Right lobe of liver (tissue), 6 donors: ENCODE measurements around the gene DYNC1I1. TPM values are rescaled to one million over a fixed set of nuclear protein-coding genes. Genes with fewer than 3 reads are reported as not detected.

Experiments
- ATAC-seq, 4 donors: fragments of 200-7000 bp; cut with Tn5 transposase; one replicate each; pipeline ENCODE4 v1.9.1; 2020; ENCODE audit warnings: mild to moderate bottlenecking in 4 of 4, moderate library complexity in 4 of 4
- DNase-seq, 3 donors: peaks; one replicate each; pipeline ENCODE4 v3.0.0-alpha.2; 2020
- H3K27ac ChIP-seq, 3 donors: fragments of 200-600 bp; one replicate each; pipeline ENCODE4 v1.8.0; 2022
- H3K27me3 ChIP-seq, 2 donors: fragments of 200-600 bp; one replicate each; pipeline ENCODE4 v1.8.0; 2022
- H3K36me3 ChIP-seq, 4 donors: fragments of 200-600 bp; sonication (generic) in 1 of 4; one replicate each; pipeline versions ENCODE4 v1.5.1 to v1.8.0; 2017 to 2022; ENCODE audit warnings: control low read depth in 1 of 4
- H3K4me1 ChIP-seq, 4 donors: fragments of 200-600 bp; sonication (generic) in 1 of 4; one replicate each; pipeline versions ENCODE4 v1.5.1 to v1.8.0; 2017 to 2022; ENCODE audit warnings: control low read depth in 1 of 4
- H3K4me3 ChIP-seq, 3 donors: fragments of 200-600 bp; one replicate each; pipeline ENCODE4 v1.8.0; 2022
- H3K9me3 ChIP-seq, 4 donors: fragments of 200-600 bp; sonication (generic) in 1 of 4; one replicate each; pipeline versions ENCODE4 v1.5.1 to v1.8.0; 2017 to 2022; ENCODE audit warnings: control low read depth in 1 of 4
- CTCF ChIP-seq, 4 donors: fragments of 200-600 bp in 3 of 4; fragments of 450-650 bp in 1 of 4; IDR thresholded peaks; one replicate each; pipeline versions ENCODE4 v1.5.1 to v1.8.0; 2016 to 2022; ENCODE audit warnings: antibody characterized with exemption in 4 of 4, mild to moderate bottlenecking in 2 of 4
- POLR2A ChIP-seq: fragments of 450-650 bp; IDR thresholded peaks from one replicate; pipeline ENCODE4 v1.6.1; 2017; ENCODE audit warnings: antibody characterized with exemption, mild to moderate bottlenecking
- WGBS: methylation state at CpG from one replicate; pipeline ENCODE4 v1.1.6; 2018; ENCODE audit warnings: low coverage, low lambda C conversion rate; ENCODE audit not compliant: insufficient coverage; ENCODE audit errors: missing lambda C conversion rate; 5-methylcytosine and 5-hydroxymethylcytosine counted together
- intact Hi-C, 2 donors: fragments of 100-400 bp; cut with DNase I; formaldehyde crosslinking; loops; one replicate each; pipeline versions ENCODE4 v1.11.2 to v1.14.1; 2022
- total RNA-seq, 6 experiments: library from RNA; depleted of rRNA in 2 of 6; stranded (reverse); fragments of >200 nt in 2 of 6; fragmentation: NEBNext Ultra II Directional in 3 of 6; extraction: Animal tissue kit (Norgen Biotek cat#: 25700) in 3 of 6; gene quantifications; one replicate each; pipeline versions ENCODE4 v1.1.0 to v1.2.4, GENCODE V29; 2016 to 2023
- donor health status: DM: no; HTN: yes; CAD: no.
- donor health status: DM: no; HTN: no; CAD: no.
- donor health status: DM: no; HTN: no; CAD: no.
- donor health status: DM: no; HTN: yes; CAD: no.
- donor health status: DM: no; HTN: yes; CAD: no.

Gene DYNC1I1
- total RNA-seq, 6 experiments from 2014 or later = 0.09 to 1.1 (median 0.62) TPM

- intact Hi-C loops = no loop called here
- H3K27ac ChIP-seq = no peak overlapping the region
- no peaks in the 10 kb centered on the region for H3K36me3 ChIP-seq
- ATAC-seq (peak in 3 of 4 donors; percentile 6 to 9 (median 9)), DNase-seq (peak in 1 of 3 donors; percentile 53)
- WGBS = 54% methylated on average over 15 of the region's 45 CpGs
- no peaks in the 10 kb centered on the region for H3K9me3 ChIP-seq
- H3K4me1 ChIP-seq = no peaks in the 10 kb centered on the region
- TF ChIP-seq POLR2A (no peak), CTCF (IDR thresholded peaks at IDR 0.05) (no peak)
- H3K4me3 ChIP-seq = peak overlapping the region; percentile 53 to 69 (median 55)
- H3K27me3 ChIP-seq = no peaks in the 10 kb centered on the region
Measured at GRCh38 chr7:95772771-95773581, 622 bp downstream of the DYNC1I1 start.

GRCh38 chr7:95776561-95777185, 4.3 kb downstream of the DYNC1I1 start:
- no peaks in the 10 kb centered on the region for H3K4me1 ChIP-seq
- H3K27ac ChIP-seq = no peak overlapping the region
- intact Hi-C loops = no loop called here
- H3K9me3 ChIP-seq = no peaks in the 10 kb centered on the region
- H3K36me3 ChIP-seq = no peaks in the 10 kb centered on the region
- no peak for ATAC-seq
- WGBS = 62% methylated on average over 2 of the region's 2 CpGs
- no peak for DNase-seq
- no peak overlapping the region for H3K4me3 ChIP-seq
- no peak for TF ChIP-seq CTCF (IDR thresholded peaks at IDR 0.05)
- H3K27me3 ChIP-seq = no peaks in the 10 kb centered on the region

- Histone ChIP-seq H3K4me3 (no peak overlapping the region), H3K27me3 (no peaks in the 10 kb centered on the region), H3K36me3 (no peaks in the 10 kb centered on the region), H3K4me1 (no peaks in the 10 kb centered on the region), H3K27ac (no peak overlapping the region), H3K9me3 (no peaks in the 10 kb centered on the region)
- TF ChIP-seq CTCF (IDR thresholded peaks at IDR 0.05) (no peak), POLR2A (no peak)
- intact Hi-C loops = no loop called here
- ATAC-seq (no peak), DNase-seq (no peak)
- WGBS = 78% methylated on average over 7 of the region's 7 CpGs
Measured at GRCh38 chr7:95777269-95777668, 4.9 kb downstream of the DYNC1I1 start.

GRCh38 chr7:95780665-95781064, 8.3 kb downstream of the DYNC1I1 start:
- Histone ChIP-seq H3K27me3 (no peaks in the 10 kb centered on the region), H3K9me3 (no peaks in the 10 kb centered on the region), H3K36me3 (no peaks in the 10 kb centered on the region), H3K4me1 (no peaks in the 10 kb centered on the region), H3K27ac (no peak overlapping the region), H3K4me3 (no peak overlapping the region)
- DNase-seq = no peak
- ATAC-seq = no peak
- TF ChIP-seq POLR2A (no peak), CTCF (IDR thresholded peaks at IDR 0.05) (no peak)
- intact Hi-C loops = no loop called here
- 56% methylated on average over 5 of the region's 5 CpGs for WGBS
